PFSK-1 (cell line): Measurements from ENCODE around the gene IKZF2.

Source experiments
- FOXP2 ChIP-seq: optimal IDR thresholded peaks from 2 replicates; pipeline ENCODE3; 2011; ENCODE audit warnings: borderline replicate concordance, control low read depth, inconsistent platforms; ENCODE audit not compliant: insufficient read depth; ENCODE audit errors: extremely low read length, extremely low read depth
- POLR2AphosphoS5 ChIP-seq: IDR thresholded peaks from 2 replicates; pipeline ENCODE4 v1.6.1; 2012; ENCODE audit warnings: low read depth, mild to moderate bottlenecking, control low read depth, low read length, moderate library complexity
- REST ChIP-seq, 2 experiments: IDR thresholded peaks; 2 replicates each; pipeline versions ENCODE4 v1.6.1 to v1.8.0; 2011 to 2012; ENCODE audit warnings: low read depth in 2 of 2, low read length in 2 of 2, control low read depth in 1 of 2, inconsistent platforms in 1 of 2, mild to moderate bottlenecking in 1 of 2, moderate library complexity in 1 of 2; ENCODE audit not compliant: insufficient read depth in 1 of 2
- SIN3A ChIP-seq: IDR thresholded peaks from 2 replicates; pipeline ENCODE4 v1.6.1; 2012; ENCODE audit warnings: mild to moderate bottlenecking, low read length, moderate library complexity, borderline replicate concordance; ENCODE audit not compliant: insufficient read depth
- TAF1 ChIP-seq: IDR thresholded peaks from 2 replicates; pipeline ENCODE4 v1.6.1; 2012; ENCODE audit warnings: low read length, control low read depth, borderline replicate concordance; ENCODE audit not compliant: insufficient read depth

- TF ChIP-seq REST (IDR thresholded peaks at IDR 0.05; ENCODE audit: insufficient read depth in 1 of 2, low read depth in 2 of 2, low read length in 2 of 2) (no peak), POLR2AphosphoS5 (no peak), SIN3A (no peak), TAF1 (no peak), FOXP2 (no peak)
These were observed 10.5 kb upstream of the IKZF2 start for GRCh38 chr2:213161759-213162515.
